Measurements from ENCODE around the gene CRISPLD2. TPM values are rescaled to one million over a fixed set of nuclear protein-coding genes. Genes with fewer than 3 reads are reported as not detected.

Gene CRISPLD2
- total and polyA plus RNA-seq, 2 donors (not counting 1 experiment from before 2014, with no cell fraction given): 37.0 to 96.2 TPM

- H3K4me3 ChIP-seq (replicated peaks in 1 of 4; ENCODE audit: control extremely low read depth in 1 of 4, insufficient read depth in 1 of 4, low read depth in 3 of 4, low read length in 4 of 4): no peak overlapping the region
- H3K4me2 ChIP-seq (ENCODE audit: extremely low read depth, insufficient read depth, low read length): no peak overlapping the region
- no peak overlapping the region for H3K9ac ChIP-seq (ENCODE audit: insufficient read depth, low read length)
- peak; percentile 40 to 42 for DNase-seq (ENCODE audit: low read depth in 2 of 2)
- TF ChIP-seq, protein P1, sequence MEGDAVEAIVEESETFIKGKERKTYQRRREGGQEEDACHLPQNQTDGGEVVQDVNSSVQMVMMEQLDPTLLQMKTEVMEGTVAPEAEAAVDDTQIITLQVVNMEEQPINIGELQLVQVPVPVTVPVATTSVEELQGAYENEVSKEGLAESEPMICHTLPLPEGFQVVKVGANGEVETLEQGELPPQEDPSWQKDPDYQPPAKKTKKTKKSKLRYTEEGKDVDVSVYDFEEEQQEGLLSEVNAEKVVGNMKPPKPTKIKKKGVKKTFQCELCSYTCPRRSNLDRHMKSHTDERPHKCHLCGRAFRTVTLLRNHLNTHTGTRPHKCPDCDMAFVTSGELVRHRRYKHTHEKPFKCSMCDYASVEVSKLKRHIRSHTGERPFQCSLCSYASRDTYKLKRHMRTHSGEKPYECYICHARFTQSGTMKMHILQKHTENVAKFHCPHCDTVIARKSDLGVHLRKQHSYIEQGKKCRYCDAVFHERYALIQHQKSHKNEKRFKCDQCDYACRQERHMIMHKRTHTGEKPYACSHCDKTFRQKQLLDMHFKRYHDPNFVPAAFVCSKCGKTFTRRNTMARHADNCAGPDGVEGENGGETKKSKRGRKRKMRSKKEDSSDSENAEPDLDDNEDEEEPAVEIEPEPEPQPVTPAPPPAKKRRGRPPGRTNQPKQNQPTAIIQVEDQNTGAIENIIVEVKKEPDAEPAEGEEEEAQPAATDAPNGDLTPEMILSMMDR (conservative IDR thresholded peaks at IDR 0.05 in 1 of 2, IDR thresholded peaks at IDR 0.05 in 1 of 2; ENCODE audit: low read depth in 1 of 2, low read length in 2 of 2): no peak
- TF ChIP-seq EZH2 (IDR thresholded peaks at IDR 0.05; ENCODE audit: low read length, missing control alignments): no peak
- no peak overlapping the region for H2AFZ ChIP-seq (ENCODE audit: low read length)
- no peak overlapping the region for H3K27ac ChIP-seq (ENCODE audit: insufficient read depth, low read length)
- H3K9me3 ChIP-seq (ENCODE audit: control insufficient read depth, insufficient read depth, low read depth, low read length): no peaks in the 10 kb centered on the region
- H3K4me1 ChIP-seq (ENCODE audit: control insufficient read depth, extremely low read depth, insufficient read depth, low read length): peaks cover 7% of the 10 kb centered on the region
- H3K79me2 ChIP-seq (ENCODE audit: control insufficient read depth, insufficient read depth, low read length): no peaks in the 10 kb centered on the region
- no peaks in the 10 kb centered on the region for H4K20me1 ChIP-seq (ENCODE audit: control insufficient read depth, extremely low read depth, insufficient read depth, low read length)
- H3K36me3 ChIP-seq (ENCODE audit: control insufficient read depth, insufficient read depth, low read length): no peaks in the 10 kb centered on the region
- H3K27me3 ChIP-seq (ENCODE audit: control insufficient read depth, insufficient read depth, low read length): no peaks in the 10 kb centered on the region
Measured at GRCh38 chr16:84791088-84791487, 28.7 kb upstream of the CRISPLD2 start.

- DNase-seq (ENCODE audit: low read depth in 2 of 2): no peak
- Histone ChIP-seq H3K27ac (ENCODE audit: insufficient read depth, low read length) (no peak overlapping the region), H2AFZ (ENCODE audit: low read length) (no peak overlapping the region), H3K27me3 (ENCODE audit: control insufficient read depth, insufficient read depth, low read length) (no peaks in the 10 kb centered on the region), H3K36me3 (ENCODE audit: control insufficient read depth, insufficient read depth, low read length) (no peaks in the 10 kb centered on the region), H3K9me3 (ENCODE audit: control insufficient read depth, insufficient read depth, low read depth, low read length) (no peaks in the 10 kb centered on the region), H3K4me1 (ENCODE audit: control insufficient read depth, extremely low read depth, insufficient read depth, low read length) (peaks cover 4% of the 10 kb centered on the region), H3K4me2 (ENCODE audit: extremely low read depth, insufficient read depth, low read length) (no peak overlapping the region), H3K9ac (ENCODE audit: insufficient read depth, low read length) (no peak overlapping the region), H4K20me1 (ENCODE audit: control insufficient read depth, extremely low read depth, insufficient read depth, low read length) (no peaks in the 10 kb centered on the region), H3K79me2 (ENCODE audit: control insufficient read depth, insufficient read depth, low read length) (no peaks in the 10 kb centered on the region), H3K4me3 (replicated peaks in 1 of 4; ENCODE audit: control extremely low read depth in 1 of 4, insufficient read depth in 1 of 4, low read depth in 3 of 4, low read length in 4 of 4) (no peak overlapping the region)
- TF ChIP-seq EZH2 (IDR thresholded peaks at IDR 0.05; ENCODE audit: low read length, missing control alignments): no peak
- TF ChIP-seq, protein P1 (conservative IDR thresholded peaks at IDR 0.05 in 1 of 2, IDR thresholded peaks at IDR 0.05 in 1 of 2; ENCODE audit: low read depth in 1 of 2, low read length in 2 of 2): no peak
Measured at GRCh38 chr16:84791501-84791900, 28.3 kb upstream of the CRISPLD2 start.

DNA sequence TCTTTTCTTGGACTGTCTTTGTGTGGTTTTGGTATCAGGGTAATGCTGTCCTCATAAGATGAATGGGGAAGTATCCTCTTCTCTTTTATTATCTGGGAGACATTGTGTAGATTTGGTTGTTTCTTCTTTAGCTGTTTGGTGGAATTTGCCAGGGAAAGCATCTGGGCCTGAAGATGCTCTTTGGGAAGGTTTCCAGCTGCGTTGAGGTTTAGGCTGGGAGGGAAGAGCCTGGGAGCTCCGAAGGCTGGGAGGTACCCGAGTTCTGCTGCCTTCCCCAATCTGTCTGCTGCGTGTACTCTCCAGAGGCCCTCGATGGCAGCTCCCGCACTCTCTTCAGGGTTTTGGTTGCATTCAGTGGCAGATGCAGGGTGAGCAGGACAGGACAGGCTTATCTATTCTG, 25.6 kb upstream of the CRISPLD2 start:
- no peak overlapping the region for H3K9ac ChIP-seq (ENCODE audit: insufficient read depth, low read length)
- TF ChIP-seq, protein P1 (conservative IDR thresholded peaks at IDR 0.05 in 1 of 2, IDR thresholded peaks at IDR 0.05 in 1 of 2; ENCODE audit: low read depth in 1 of 2, low read length in 2 of 2): no peak
- H3K27me3 ChIP-seq (ENCODE audit: control insufficient read depth, insufficient read depth, low read length): no peaks in the 10 kb centered on the region
- H4K20me1 ChIP-seq (ENCODE audit: control insufficient read depth, extremely low read depth, insufficient read depth, low read length): no peaks in the 10 kb centered on the region
- H3K4me2 ChIP-seq (ENCODE audit: extremely low read depth, insufficient read depth, low read length): no peak overlapping the region
- H3K36me3 ChIP-seq (ENCODE audit: control insufficient read depth, insufficient read depth, low read length): no peaks in the 10 kb centered on the region
- DNase-seq (ENCODE audit: low read depth in 2 of 2): peak in 1 of 2 donors; percentile 15
- no peak overlapping the region for H2AFZ ChIP-seq (ENCODE audit: low read length)
- H3K4me1 ChIP-seq (ENCODE audit: control insufficient read depth, extremely low read depth, insufficient read depth, low read length): peaks cover 3% of the 10 kb centered on the region
- H3K4me3 ChIP-seq (replicated peaks in 1 of 4; ENCODE audit: control extremely low read depth in 1 of 4, insufficient read depth in 1 of 4, low read depth in 3 of 4, low read length in 4 of 4): no peak overlapping the region
- no peaks in the 10 kb centered on the region for H3K79me2 ChIP-seq (ENCODE audit: control insufficient read depth, insufficient read depth, low read length)
- peak overlapping the region; percentile 83 for H3K27ac ChIP-seq (ENCODE audit: insufficient read depth, low read length)
- H3K9me3 ChIP-seq (ENCODE audit: control insufficient read depth, insufficient read depth, low read depth, low read length): no peaks in the 10 kb centered on the region
